Skin epidermis (tissue), 12 donors: Measurements from ENCODE around the gene MOSMO.

Experiments
- H3K27ac ChIP-seq, 21 experiments: fragments of 200-600 bp; sonication (generic) in 11 of 21; one replicate each; pipeline ENCODE4 v1.5.0; 2020; ENCODE audit warnings: mild to moderate bottlenecking in 3 of 21, inconsistent platforms in 2 of 21, moderate library complexity in 2 of 21
- H3K4me3 ChIP-seq, 7 experiments: fragments of 200-600 bp; sonication (generic) in 2 of 7; one replicate each; pipeline ENCODE4 v1.5.0; 2020; ENCODE audit warnings: inconsistent platforms in 2 of 7, mild to moderate bottlenecking in 2 of 7, moderate library complexity in 1 of 7

Gene MOSMO

GRCh38 chr16:22007509-22008214 is at the start of gene MOSMO:
Gene MOSMO (plus strand): TSS chr16:22008111. CDS start chr16:22008302, 191 bp downstream.
- Histone ChIP-seq H3K27ac (peak within 1 kb of the TSS; percentile 71 to 96 (median 89)), H3K4me3 (peak within 1 kb of the TSS; percentile 46 to 97 (median 91))

DNA sequence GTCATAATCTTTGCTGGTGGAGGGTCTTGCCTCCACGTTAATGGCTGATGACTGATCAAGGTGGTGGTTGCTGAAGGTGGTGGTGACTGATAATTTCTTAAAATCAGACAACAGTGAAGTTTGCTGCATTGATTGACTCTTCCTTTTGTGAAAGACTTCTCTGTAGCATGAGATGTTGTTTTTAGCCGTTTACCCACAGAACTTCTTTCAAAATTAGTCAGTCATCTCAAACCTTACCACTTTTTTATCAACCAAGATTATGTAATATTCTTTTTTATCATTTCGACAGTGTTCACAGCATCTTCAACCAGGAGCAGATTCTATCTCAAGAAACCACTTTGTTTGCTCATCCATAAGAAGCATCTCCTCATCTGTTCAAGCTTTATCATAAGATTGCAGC is 48.9 kb upstream of the MOSMO start:
- no peak overlapping the region for H3K4me3 ChIP-seq
- no peak overlapping the region for H3K27ac ChIP-seq

GRCh38 chr16:21962475-21962874 is 45.4 kb upstream of the MOSMO start:
- H3K27ac ChIP-seq = no peak overlapping the region
- no peak overlapping the region for H3K4me3 ChIP-seq

DNA sequence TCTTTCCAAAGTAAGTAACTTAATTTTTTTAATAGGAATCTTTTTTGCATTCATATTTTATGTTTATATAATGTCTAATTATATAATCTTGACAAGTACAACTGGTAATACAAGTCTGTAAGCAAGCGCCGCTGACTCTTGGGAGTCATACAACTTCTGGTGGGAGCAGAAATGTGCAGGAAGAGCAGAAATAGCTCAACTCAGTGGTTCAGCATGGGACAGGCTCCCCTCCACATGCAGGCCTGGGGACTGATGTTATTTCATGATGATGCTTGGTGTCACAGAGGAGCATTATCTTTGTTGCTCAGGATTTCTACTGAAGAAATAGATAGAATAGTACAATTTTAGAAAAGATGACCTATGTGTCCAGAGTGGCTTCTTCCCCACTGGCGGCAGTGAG is 44.0 kb upstream of the MOSMO start:
- H3K27ac ChIP-seq = no peak overlapping the region

GRCh38 chr16:21964353-21964752 is 43.6 kb upstream of the MOSMO start:
- no peak overlapping the region for H3K27ac ChIP-seq

More for the DNA sequence above, 44.0 kb upstream of the MOSMO start:
- H3K4me3 ChIP-seq = no peak overlapping the region

GRCh38 chr16:21971856-21972255 is 36.1 kb upstream of the MOSMO start:
- H3K4me3 ChIP-seq = no peak overlapping the region

More at GRCh38 chr16:21964353-21964752, 43.6 kb upstream of the MOSMO start:
- H3K4me3 ChIP-seq = no peak overlapping the region

GRCh38 chr16:21973945-21974344 is 34.0 kb upstream of the MOSMO start:
- Histone ChIP-seq H3K4me3 (no peak overlapping the region), H3K27ac (no peak overlapping the region)

More at GRCh38 chr16:21971856-21972255, 36.1 kb upstream of the MOSMO start:
- H3K27ac ChIP-seq = no peak overlapping the region

GRCh38 chr16:21980032-21980431 is 27.9 kb upstream of the MOSMO start:
- Histone ChIP-seq H3K4me3 (no peak overlapping the region), H3K27ac (no peak overlapping the region)

DNA sequence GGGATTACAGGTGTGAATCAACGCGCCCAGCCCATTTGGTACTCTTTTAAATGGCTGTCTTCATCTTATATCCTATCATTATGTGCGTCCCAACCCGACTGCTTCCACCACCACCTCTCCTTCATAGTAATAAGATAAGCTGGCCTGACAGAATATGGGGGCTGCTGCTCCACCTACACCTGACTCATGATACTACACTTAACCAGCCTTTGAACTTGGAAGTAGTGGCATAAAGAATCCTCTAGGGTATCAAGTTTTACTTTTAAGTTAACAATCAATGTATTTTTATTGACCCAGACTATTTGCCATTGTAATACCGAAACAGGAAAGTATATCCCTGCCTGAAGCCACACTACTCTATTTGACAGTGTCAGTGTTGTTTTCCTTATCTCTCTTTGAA is 25.8 kb upstream of the MOSMO start:
- Histone ChIP-seq H3K4me3 (no peak overlapping the region), H3K27ac (no peak overlapping the region)

- Histone ChIP-seq H3K27ac (no peak overlapping the region), H3K4me3 (no peak overlapping the region)
These were observed 23.8 kb upstream of the MOSMO start for GRCh38 chr16:21984062-21984461.

GRCh38 chr16:21985524-21985923 is 22.4 kb upstream of the MOSMO start:
- H3K27ac ChIP-seq = peak overlapping the region in 1 of 21 experiments; percentile 4

DNA sequence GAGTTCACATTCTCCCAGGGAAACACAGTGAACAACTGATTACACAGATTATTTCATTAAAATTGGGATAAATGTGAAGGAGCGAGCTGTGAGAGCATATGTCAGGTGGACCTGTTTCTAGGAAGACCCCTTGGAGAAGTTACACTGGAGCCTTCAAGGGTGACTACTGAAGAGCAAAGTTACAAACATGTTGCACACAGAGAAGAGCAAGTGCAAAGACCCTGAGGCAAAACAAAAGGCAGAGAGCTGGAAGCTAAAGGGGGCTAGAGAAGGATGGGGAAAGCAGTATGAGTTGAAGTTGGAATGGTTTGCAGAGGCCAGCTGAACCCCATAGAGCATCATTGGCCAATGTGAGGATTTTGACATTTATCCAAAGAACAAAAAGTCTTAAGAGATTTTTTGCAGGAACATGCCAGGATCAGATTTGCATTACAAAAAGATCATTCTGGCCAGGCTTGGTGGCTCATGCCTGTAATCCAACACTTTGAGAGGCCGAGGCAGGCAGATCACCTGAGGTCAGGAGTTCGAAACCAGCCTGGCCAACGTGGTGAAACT is 21.1 kb upstream of the MOSMO start:
- Histone ChIP-seq H3K4me3 (no peak overlapping the region), H3K27ac (no peak overlapping the region)

More at GRCh38 chr16:21985524-21985923, 22.4 kb upstream of the MOSMO start:
- H3K4me3 ChIP-seq = no peak overlapping the region

GRCh38 chr16:21987498-21987897 is 20.4 kb upstream of the MOSMO start:
- Histone ChIP-seq H3K27ac (no peak overlapping the region), H3K4me3 (no peak overlapping the region)

- Histone ChIP-seq H3K4me3 (no peak overlapping the region), H3K27ac (no peak overlapping the region)
These were observed 18.8 kb upstream of the MOSMO start for GRCh38 chr16:21989133-21989532.

DNA sequence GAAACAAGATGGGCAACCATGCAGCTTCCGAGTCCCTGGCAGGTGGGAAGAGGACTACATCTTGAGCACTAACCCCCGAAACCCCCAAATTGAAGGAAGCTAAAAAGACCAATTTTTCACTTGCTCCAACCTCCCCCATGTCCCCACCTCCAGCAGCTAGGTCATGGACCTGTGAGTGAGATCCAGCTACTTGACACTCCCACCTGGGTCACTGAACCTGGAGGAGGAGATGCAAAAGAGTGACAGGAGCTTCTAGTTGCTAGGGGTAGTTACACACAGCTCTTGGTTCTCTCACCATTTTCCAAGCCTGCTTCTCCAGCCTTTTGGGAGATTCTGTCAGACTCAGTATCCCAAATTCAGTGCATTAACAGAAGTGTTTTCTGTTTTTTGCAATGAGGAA is 18.2 kb upstream of the MOSMO start:
- no peak overlapping the region for H3K27ac ChIP-seq
- no peak overlapping the region for H3K4me3 ChIP-seq

- Histone ChIP-seq H3K4me3 (no peak overlapping the region), H3K27ac (no peak overlapping the region)
These were observed 17.4 kb upstream of the MOSMO start for GRCh38 chr16:21990381-21990944.

DNA sequence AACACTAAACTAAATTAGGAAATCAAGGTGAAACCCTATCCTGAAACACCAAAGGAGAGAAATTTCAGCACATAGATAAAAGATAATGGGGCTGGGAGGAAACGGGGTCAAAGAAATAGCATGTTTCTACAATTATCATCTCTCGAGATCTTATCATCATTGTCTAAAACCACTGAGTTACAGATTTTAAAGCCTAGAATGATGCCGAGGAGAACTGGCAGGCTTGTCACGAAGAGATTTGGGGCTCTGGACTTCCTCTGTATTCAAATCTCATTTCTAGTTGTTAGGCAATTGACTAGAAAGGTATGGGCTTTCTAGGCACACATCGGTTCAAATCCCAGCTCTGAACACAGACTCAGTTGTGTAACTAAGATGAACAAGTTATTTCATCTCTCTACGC is 16.3 kb upstream of the MOSMO start:
- no peak overlapping the region for H3K27ac ChIP-seq
- H3K4me3 ChIP-seq = no peak overlapping the region

GRCh38 chr16:21994856-21995465 is 12.9 kb upstream of the MOSMO start:
- Histone ChIP-seq H3K4me3 (no peak overlapping the region), H3K27ac (no peak overlapping the region)

DNA sequence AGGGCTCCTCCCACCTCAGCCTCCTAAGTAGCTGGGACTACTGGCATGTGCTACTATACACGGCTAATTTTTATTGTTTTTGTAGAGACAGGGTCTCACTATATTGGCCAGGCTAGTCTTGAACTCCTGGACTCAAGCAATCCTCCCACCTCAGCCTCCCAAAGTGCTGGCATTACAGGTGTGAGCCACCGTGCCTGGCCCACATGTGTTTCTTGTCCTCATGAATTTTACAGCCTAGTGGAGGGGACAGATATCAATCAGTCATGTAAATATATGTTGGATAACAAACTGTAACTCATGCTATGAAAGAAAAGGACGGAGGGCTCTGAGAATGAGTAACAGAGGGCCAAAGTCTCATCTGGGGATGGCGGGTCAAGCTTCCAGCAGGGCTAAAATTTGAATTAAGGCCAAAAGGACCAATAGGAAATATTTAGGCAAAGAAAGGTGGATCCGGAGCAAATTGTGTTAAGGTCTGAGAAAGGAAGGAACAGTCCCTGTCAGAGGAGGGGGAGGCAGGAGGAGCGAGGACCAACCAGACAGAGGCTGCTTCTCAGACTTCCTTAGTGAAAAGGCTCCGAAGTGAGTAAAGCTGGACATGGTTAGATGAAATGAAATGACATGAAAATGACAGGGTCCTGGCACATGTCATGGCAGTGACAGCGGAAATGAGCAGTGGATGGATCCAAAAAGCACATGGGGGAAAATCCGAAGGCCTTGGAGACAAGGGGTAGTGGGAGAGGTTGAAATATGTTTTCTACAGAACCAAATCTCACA is 10.8 kb upstream of the MOSMO start:
- Histone ChIP-seq H3K27ac (peak overlapping the region in 1 of 21 experiments; percentile 43), H3K4me3 (no peak overlapping the region)
